HEK293 (cell line): ENCODE results near the gene OR51V1.
"Not testable (repeated sequence)": the region's sequence is repeated elsewhere in the genome, so short reads cannot be mapped to it uniquely, and the experiment has no call there.

ENCODE experiments used
- BCL11A ChIP-seq: fragments of 450-650 bp; formaldehyde crosslinking; IDR thresholded peaks from 2 replicates; pipeline ENCODE4 v1.5.1; 2016; ENCODE audit warnings: low read depth, missing biosample characterization, missing genetic modification characterization
- GLI4 ChIP-seq: fragments of 450-650 bp; formaldehyde crosslinking; IDR thresholded peaks from 2 replicates; pipeline ENCODE4 v1.5.1; 2016; ENCODE audit warnings: missing biosample characterization, missing genetic modification characterization
- ZBTB7A ChIP-seq: fragments of 450-650 bp; formaldehyde crosslinking; IDR thresholded peaks from 2 replicates; pipeline ENCODE4 v1.5.1; 2016; ENCODE audit warnings: low read depth, missing biosample characterization, missing genetic modification characterization
- ZNF350 ChIP-seq: fragments of 450-650 bp; formaldehyde crosslinking; IDR thresholded peaks from 2 replicates; pipeline ENCODE4 v1.5.0; 2017; ENCODE audit warnings: missing biosample characterization, mild to moderate bottlenecking, missing genetic modification characterization
- ZNF560 ChIP-seq: fragments of 450-650 bp; formaldehyde crosslinking; IDR thresholded peaks from 2 replicates; pipeline ENCODE4 v1.5.1; 2017; ENCODE audit warnings: missing biosample characterization, missing genetic modification characterization, borderline replicate concordance
- ZNF561 ChIP-seq: fragments of 450-650 bp; IDR thresholded peaks from 2 replicates; pipeline ENCODE4 v1.5.1; 2018; ENCODE audit warnings: missing biosample characterization, missing genetic modification characterization, borderline replicate concordance
- ZNF776 ChIP-seq: fragments of 450-650 bp; formaldehyde crosslinking; IDR thresholded peaks from 2 replicates; pipeline ENCODE4 v1.5.0; 2017; ENCODE audit warnings: missing biosample characterization, missing genetic modification characterization, borderline replicate concordance
- ZNF792 ChIP-seq: fragments of 450-650 bp; formaldehyde crosslinking; IDR thresholded peaks from 2 replicates; pipeline ENCODE4 v1.5.1; 2016; ENCODE audit warnings: missing biosample characterization, missing genetic modification characterization
- ZNF843 ChIP-seq: fragments of 450-650 bp; formaldehyde crosslinking; IDR thresholded peaks from 2 replicates; pipeline ENCODE4 v1.5.1; 2016; ENCODE audit warnings: missing biosample characterization, missing genetic modification characterization
- TF ChIP-seq, protein P1 (sequence below): fragments of 450-650 bp; formaldehyde crosslinking; IDR thresholded peaks from 2 replicates; pipeline ENCODE4 v1.5.1; 2016; ENCODE audit warnings: missing biosample characterization, missing genetic modification characterization
- TF ChIP-seq, protein P2 (sequence below): fragments of 450-650 bp; formaldehyde crosslinking; IDR thresholded peaks from 2 replicates; pipeline ENCODE4 v1.5.1; 2016; ENCODE audit warnings: missing biosample characterization, missing genetic modification characterization
- TF ChIP-seq, protein P3 (sequence below): fragments of 450-650 bp; formaldehyde crosslinking; IDR thresholded peaks from 2 replicates; pipeline ENCODE4 v1.5.1; 2017; ENCODE audit warnings: missing biosample characterization, missing genetic modification characterization
- TF ChIP-seq, protein P4 (sequence below): fragments of 450-650 bp; formaldehyde crosslinking; IDR thresholded peaks from 2 replicates; pipeline ENCODE4 v1.5.1; 2016; ENCODE audit warnings: missing biosample characterization, missing genetic modification characterization
- TF ChIP-seq, protein P5 (sequence below): fragments of 450-650 bp; formaldehyde crosslinking; IDR thresholded peaks from 2 replicates; pipeline ENCODE4 v1.5.1; 2016; ENCODE audit warnings: missing biosample characterization, missing genetic modification characterization

DNA sequence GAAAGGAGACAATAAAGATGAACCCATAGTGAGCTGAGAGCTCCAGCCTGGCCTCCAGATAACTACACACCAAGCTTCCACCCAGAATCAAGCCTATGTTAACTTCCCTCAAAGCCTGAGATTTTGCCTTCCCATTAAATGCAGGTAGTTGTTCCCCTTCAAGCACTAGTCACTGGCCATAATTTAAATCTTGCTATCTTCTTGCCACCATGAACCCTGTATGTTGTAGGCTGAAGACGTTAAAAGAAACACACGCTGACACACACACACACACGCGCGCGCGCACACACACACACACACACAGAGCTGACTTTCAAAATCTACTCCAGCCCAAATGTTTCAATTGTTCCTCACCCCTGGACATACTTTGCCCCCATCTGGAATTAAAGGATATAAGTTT lies 48.0 kb upstream of the OR51V1 start:
- TF ChIP-seq BCL11A; ZNF560 (tag by site-specific recombination); GLI4 (tag by site-specific recombination); ZNF350 (tag by site-specific recombination); ZNF843 (tag by site-specific recombination); ZNF792 (tag by site-specific recombination); ZBTB7A; ZNF776 (tag by site-specific recombination); ZNF561: not testable (repeated sequence)
- TF ChIP-seq, protein P1, sequence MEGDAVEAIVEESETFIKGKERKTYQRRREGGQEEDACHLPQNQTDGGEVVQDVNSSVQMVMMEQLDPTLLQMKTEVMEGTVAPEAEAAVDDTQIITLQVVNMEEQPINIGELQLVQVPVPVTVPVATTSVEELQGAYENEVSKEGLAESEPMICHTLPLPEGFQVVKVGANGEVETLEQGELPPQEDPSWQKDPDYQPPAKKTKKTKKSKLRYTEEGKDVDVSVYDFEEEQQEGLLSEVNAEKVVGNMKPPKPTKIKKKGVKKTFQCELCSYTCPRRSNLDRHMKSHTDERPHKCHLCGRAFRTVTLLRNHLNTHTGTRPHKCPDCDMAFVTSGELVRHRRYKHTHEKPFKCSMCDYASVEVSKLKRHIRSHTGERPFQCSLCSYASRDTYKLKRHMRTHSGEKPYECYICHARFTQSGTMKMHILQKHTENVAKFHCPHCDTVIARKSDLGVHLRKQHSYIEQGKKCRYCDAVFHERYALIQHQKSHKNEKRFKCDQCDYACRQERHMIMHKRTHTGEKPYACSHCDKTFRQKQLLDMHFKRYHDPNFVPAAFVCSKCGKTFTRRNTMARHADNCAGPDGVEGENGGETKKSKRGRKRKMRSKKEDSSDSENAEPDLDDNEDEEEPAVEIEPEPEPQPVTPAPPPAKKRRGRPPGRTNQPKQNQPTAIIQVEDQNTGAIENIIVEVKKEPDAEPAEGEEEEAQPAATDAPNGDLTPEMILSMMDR (tag by site-specific recombination) = not testable (repeated sequence)
- TF ChIP-seq, protein P2, sequence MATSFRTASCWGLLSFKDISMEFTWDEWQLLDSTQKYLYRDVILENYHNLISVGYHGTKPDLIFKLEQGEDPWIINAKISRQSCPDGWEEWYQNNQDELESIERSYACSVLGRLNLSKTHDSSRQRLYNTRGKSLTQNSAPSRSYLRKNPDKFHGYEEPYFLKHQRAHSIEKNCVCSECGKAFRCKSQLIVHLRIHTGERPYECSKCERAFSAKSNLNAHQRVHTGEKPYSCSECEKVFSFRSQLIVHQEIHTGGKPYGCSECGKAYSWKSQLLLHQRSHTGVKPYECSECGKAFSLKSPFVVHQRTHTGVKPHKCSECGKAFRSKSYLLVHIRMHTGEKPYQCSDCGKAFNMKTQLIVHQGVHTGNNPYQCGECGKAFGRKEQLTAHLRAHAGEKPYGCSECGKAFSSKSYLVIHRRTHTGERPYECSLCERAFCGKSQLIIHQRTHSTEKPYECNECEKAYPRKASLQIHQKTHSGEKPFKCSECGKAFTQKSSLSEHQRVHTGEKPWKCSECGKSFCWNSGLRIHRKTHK (tag by site-specific recombination) = not testable (repeated sequence)
- TF ChIP-seq, protein P3, sequence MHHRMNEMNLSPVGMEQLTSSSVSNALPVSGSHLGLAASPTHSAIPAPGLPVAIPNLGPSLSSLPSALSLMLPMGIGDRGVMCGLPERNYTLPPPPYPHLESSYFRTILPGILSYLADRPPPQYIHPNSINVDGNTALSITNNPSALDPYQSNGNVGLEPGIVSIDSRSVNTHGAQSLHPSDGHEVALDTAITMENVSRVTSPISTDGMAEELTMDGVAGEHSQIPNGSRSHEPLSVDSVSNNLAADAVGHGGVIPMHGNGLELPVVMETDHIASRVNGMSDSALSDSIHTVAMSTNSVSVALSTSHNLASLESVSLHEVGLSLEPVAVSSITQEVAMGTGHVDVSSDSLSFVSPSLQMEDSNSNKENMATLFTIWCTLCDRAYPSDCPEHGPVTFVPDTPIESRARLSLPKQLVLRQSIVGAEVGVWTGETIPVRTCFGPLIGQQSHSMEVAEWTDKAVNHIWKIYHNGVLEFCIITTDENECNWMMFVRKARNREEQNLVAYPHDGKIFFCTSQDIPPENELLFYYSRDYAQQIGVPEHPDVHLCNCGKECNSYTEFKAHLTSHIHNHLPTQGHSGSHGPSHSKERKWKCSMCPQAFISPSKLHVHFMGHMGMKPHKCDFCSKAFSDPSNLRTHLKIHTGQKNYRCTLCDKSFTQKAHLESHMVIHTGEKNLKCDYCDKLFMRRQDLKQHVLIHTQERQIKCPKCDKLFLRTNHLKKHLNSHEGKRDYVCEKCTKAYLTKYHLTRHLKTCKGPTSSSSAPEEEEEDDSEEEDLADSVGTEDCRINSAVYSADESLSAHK = not testable (repeated sequence)
- TF ChIP-seq, protein P4, sequence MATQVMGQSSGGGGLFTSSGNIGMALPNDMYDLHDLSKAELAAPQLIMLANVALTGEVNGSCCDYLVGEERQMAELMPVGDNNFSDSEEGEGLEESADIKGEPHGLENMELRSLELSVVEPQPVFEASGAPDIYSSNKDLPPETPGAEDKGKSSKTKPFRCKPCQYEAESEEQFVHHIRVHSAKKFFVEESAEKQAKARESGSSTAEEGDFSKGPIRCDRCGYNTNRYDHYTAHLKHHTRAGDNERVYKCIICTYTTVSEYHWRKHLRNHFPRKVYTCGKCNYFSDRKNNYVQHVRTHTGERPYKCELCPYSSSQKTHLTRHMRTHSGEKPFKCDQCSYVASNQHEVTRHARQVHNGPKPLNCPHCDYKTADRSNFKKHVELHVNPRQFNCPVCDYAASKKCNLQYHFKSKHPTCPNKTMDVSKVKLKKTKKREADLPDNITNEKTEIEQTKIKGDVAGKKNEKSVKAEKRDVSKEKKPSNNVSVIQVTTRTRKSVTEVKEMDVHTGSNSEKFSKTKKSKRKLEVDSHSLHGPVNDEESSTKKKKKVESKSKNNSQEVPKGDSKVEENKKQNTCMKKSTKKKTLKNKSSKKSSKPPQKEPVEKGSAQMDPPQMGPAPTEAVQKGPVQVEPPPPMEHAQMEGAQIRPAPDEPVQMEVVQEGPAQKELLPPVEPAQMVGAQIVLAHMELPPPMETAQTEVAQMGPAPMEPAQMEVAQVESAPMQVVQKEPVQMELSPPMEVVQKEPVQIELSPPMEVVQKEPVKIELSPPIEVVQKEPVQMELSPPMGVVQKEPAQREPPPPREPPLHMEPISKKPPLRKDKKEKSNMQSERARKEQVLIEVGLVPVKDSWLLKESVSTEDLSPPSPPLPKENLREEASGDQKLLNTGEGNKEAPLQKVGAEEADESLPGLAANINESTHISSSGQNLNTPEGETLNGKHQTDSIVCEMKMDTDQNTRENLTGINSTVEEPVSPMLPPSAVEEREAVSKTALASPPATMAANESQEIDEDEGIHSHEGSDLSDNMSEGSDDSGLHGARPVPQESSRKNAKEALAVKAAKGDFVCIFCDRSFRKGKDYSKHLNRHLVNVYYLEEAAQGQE (tag by site-specific recombination) = not testable (repeated sequence)
- TF ChIP-seq, protein P5, sequence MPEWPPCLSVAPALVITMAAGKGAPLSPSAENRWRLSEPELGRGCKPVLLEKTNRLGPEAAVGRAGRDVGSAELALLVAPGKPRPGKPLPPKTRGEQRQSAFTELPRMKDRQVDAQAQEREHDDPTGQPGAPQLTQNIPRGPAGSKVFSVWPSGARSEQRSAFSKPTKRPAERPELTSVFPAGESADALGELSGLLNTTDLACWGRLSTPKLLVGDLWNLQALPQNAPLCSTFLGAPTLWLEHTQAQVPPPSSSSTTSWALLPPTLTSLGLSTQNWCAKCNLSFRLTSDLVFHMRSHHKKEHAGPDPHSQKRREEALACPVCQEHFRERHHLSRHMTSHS (tag by site-specific recombination) = not testable (repeated sequence)
